ENCODE results near the gene DCST2. TPM values are rescaled to one million over a fixed set of nuclear protein-coding genes. Genes with fewer than 3 reads are reported as not detected.

DCST2 gene
- total RNA-seq, 1 donor from 2014 or later, result not detected

DNA sequence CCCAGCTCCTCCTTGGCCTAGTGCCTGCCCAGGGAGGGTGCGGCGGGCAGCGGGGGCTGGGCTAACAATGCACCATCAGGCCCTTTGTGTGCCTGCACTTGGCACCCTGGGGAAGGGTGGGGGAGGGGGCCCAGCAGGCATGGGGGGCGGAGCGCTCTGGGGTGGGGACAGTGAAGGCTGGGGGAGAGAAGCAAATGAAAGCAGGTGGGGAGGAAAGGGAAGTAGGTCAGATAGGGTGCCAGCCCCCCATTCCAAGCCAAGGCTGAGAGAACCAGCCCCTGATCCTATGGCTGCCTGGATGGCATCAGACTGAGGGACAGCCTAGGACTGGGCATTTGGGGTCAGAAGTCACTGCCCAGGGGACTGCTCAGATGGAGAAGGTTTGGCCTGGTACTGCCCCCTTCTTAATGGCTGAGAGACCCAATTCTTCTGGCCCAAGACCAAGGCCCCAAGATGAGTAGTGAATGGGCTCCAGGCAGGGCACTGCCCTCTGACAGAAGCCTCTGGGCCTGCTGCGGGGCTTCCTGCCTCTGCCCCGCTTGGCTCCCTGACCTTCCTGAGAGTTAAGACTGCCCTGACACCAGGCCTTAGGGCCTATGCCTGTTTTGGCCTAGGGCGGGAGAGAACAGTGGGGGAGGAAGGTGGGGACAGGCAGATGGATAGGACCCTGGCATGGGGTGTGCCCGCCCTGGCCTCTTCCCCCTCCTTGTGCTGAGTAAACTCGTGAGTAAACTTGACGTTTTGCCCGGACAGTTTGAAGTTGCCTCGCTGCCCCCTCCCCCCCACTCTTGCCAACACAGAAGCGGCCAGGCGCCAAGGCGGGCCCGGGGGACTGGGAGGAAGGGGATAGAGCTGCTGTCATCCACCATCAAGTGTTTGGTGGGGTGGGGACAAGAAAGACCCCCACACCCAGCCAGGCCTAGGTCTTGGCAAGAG lies 28.2 kb downstream of the DCST2 start:
- no peaks in the 10 kb centered on the region for H3K36me3 ChIP-seq (ENCODE audit: control insufficient read depth in 3 of 3, insufficient read depth in 3 of 3, low read length in 3 of 3)
- H3K4me1 ChIP-seq (ENCODE audit: control insufficient read depth in 3 of 3, insufficient read depth in 3 of 3, low read length in 3 of 3), result peaks cover 54 to 68% (median 59%) of the 10 kb centered on the region in 3 donors
- H3K27me3 ChIP-seq (ENCODE audit: control insufficient read depth in 3 of 3, insufficient read depth in 3 of 3, low read length in 3 of 3), result no peaks in the 10 kb centered on the region
- H3K27ac ChIP-seq (ENCODE audit: low read depth, low read length), result peak overlapping the region; percentile 97
- H3K9ac ChIP-seq (ENCODE audit: low read depth in 1 of 3, low read length in 3 of 3), result peak overlapping the region; percentile 61 to 75 (median 69)
- H3K9me3 ChIP-seq (ENCODE audit: control insufficient read depth in 3 of 3, low read length in 3 of 3), result no peaks in the 10 kb centered on the region
- H3K4me3 ChIP-seq (ENCODE audit: low read length in 3 of 3), result peak overlapping the region in 2 of 3 donors; percentile 14 to 96

DNA sequence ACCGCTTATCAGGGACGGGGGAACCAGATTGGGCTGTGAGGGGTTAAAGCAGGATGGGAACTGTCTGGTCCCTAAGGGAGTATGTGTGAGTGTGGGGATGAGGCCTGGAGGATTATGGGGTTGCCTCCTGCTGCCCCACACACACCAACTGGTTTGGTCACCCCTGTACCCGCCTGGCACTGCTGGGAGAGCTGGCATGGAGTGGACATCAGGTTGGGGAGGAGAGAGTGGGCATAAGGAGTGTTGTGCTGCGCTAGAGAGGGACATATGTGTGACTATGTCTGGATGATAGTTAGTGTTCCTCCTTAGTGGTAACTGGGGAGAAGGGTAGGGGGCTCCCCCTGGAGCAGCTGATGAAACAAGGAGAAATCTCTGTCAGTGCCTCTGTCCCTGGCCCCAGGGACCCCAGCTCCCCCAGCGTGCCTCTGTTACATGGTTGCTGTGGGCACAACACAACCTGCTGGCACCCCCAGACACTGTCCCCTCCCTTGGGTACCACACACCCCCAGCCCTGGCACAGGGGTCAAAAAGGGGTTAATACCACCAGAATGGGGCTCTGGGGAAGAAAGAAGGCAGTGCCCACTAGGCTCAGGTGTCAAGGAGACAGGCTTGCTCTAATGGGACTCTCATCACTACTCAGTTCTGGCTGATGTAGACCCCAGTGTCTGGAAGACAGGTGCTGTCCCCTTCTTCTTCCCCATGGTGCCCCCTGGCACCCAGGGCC lies 29.1 kb downstream of the DCST2 start:
- H3K27me3 ChIP-seq (ENCODE audit: control insufficient read depth in 3 of 3, insufficient read depth in 3 of 3, low read length in 3 of 3), result no peaks in the 10 kb centered on the region
- H3K4me3 ChIP-seq (ENCODE audit: low read length in 3 of 3), result peak overlapping the region; percentile 75 to 96 (median 95)
- peaks cover 58 to 66% (median 61%) of the 10 kb centered on the region in 3 donors for H3K4me1 ChIP-seq (ENCODE audit: control insufficient read depth in 3 of 3, insufficient read depth in 3 of 3, low read length in 3 of 3)
- no peaks in the 10 kb centered on the region for H3K9me3 ChIP-seq (ENCODE audit: control insufficient read depth in 3 of 3, low read length in 3 of 3)
- no peaks in the 10 kb centered on the region for H3K36me3 ChIP-seq (ENCODE audit: control insufficient read depth in 3 of 3, insufficient read depth in 3 of 3, low read length in 3 of 3)
- H3K9ac ChIP-seq (ENCODE audit: low read depth in 1 of 3, low read length in 3 of 3), result peak overlapping the region; percentile 69 to 96 (median 86)
- H3K27ac ChIP-seq (ENCODE audit: low read depth, low read length), result peak overlapping the region; percentile 97

GRCh38 chr1:155003766-155004351 lies 29.7 kb downstream of the DCST2 start:
- no peaks in the 10 kb centered on the region for H3K36me3 ChIP-seq (ENCODE audit: control insufficient read depth in 3 of 3, insufficient read depth in 3 of 3, low read length in 3 of 3)
- H3K27ac ChIP-seq (ENCODE audit: low read depth, low read length), result peak overlapping the region; percentile 97
- peak overlapping the region; percentile 95 to 97 (median 96) for H3K4me3 ChIP-seq (ENCODE audit: low read length in 3 of 3)
- H3K27me3 ChIP-seq (ENCODE audit: control insufficient read depth in 3 of 3, insufficient read depth in 3 of 3, low read length in 3 of 3), result no peaks in the 10 kb centered on the region
- no peaks in the 10 kb centered on the region for H3K9me3 ChIP-seq (ENCODE audit: control insufficient read depth in 3 of 3, low read length in 3 of 3)
- peaks cover 60 to 62% (median 61%) of the 10 kb centered on the region in 3 donors for H3K4me1 ChIP-seq (ENCODE audit: control insufficient read depth in 3 of 3, insufficient read depth in 3 of 3, low read length in 3 of 3)
- peak overlapping the region; percentile 92 to 97 (median 96) for H3K9ac ChIP-seq (ENCODE audit: low read depth in 1 of 3, low read length in 3 of 3)

- peak overlapping the region; percentile 97 for H3K27ac ChIP-seq (ENCODE audit: low read depth, low read length)
- H3K36me3 ChIP-seq (ENCODE audit: control insufficient read depth in 3 of 3, insufficient read depth in 3 of 3, low read length in 3 of 3), result no peaks in the 10 kb centered on the region
- no peaks in the 10 kb centered on the region for H3K9me3 ChIP-seq (ENCODE audit: control insufficient read depth in 3 of 3, low read length in 3 of 3)
- H3K27me3 ChIP-seq (ENCODE audit: control insufficient read depth in 3 of 3, insufficient read depth in 3 of 3, low read length in 3 of 3), result no peaks in the 10 kb centered on the region
- H3K4me3 ChIP-seq (ENCODE audit: low read length in 3 of 3), result peak overlapping the region; percentile 95 to 97 (median 96)
- H3K9ac ChIP-seq (ENCODE audit: low read depth in 1 of 3, low read length in 3 of 3), result peak overlapping the region; percentile 92 to 97 (median 96)
- peaks cover 54 to 57% (median 56%) of the 10 kb centered on the region in 3 donors for H3K4me1 ChIP-seq (ENCODE audit: control insufficient read depth in 3 of 3, insufficient read depth in 3 of 3, low read length in 3 of 3)
Observed at GRCh38 chr1:155003227-155003765, 30.3 kb downstream of the DCST2 start.

- Histone ChIP-seq H3K36me3 (ENCODE audit: control insufficient read depth in 3 of 3, insufficient read depth in 3 of 3, low read length in 3 of 3) (no peaks in the 10 kb centered on the region), H3K9me3 (ENCODE audit: control insufficient read depth in 3 of 3, low read length in 3 of 3) (no peaks in the 10 kb centered on the region), H3K9ac (ENCODE audit: low read depth in 1 of 3, low read length in 3 of 3) (peak within 1 kb of the TSS; percentile 92 to 97 (median 96)), H3K4me1 (ENCODE audit: control insufficient read depth in 3 of 3, insufficient read depth in 3 of 3, low read length in 3 of 3) (peaks cover 48 to 50% (median 50%) of the 10 kb centered on the region in 3 donors), H3K4me3 (ENCODE audit: low read length in 3 of 3) (peak within 1 kb of the TSS; percentile 95 to 97 (median 96)), H3K27ac (ENCODE audit: low read depth, low read length) (peak within 1 kb of the TSS; percentile 97), H3K27me3 (ENCODE audit: control insufficient read depth in 3 of 3, insufficient read depth in 3 of 3, low read length in 3 of 3) (no peaks in the 10 kb centered on the region)
Observed at GRCh38 chr1:155002464-155003226, 30.9 kb downstream of the DCST2 start, which contains the start of gene ZBTB7B. ZBTB7B (plus strand) TSS chr1:155002802; CDS start chr1:155014661, 11,859 bp downstream.

GRCh38 chr1:155001675-155002463 lies 31.7 kb downstream of the DCST2 start:
- H3K4me3 ChIP-seq (ENCODE audit: low read length in 3 of 3), result peak overlapping the region; percentile 83 to 95 (median 89)
- H3K4me1 ChIP-seq (ENCODE audit: control insufficient read depth in 3 of 3, insufficient read depth in 3 of 3, low read length in 3 of 3), result peaks cover 40 to 43% (median 42%) of the 10 kb centered on the region in 3 donors
- no peaks in the 10 kb centered on the region for H3K27me3 ChIP-seq (ENCODE audit: control insufficient read depth in 3 of 3, insufficient read depth in 3 of 3, low read length in 3 of 3)
- H3K27ac ChIP-seq (ENCODE audit: low read depth, low read length), result peak overlapping the region; percentile 97
- peak overlapping the region; percentile 88 to 94 (median 91) for H3K9ac ChIP-seq (ENCODE audit: low read depth in 1 of 3, low read length in 3 of 3)
- H3K36me3 ChIP-seq (ENCODE audit: control insufficient read depth in 3 of 3, insufficient read depth in 3 of 3, low read length in 3 of 3), result no peaks in the 10 kb centered on the region
- no peaks in the 10 kb centered on the region for H3K9me3 ChIP-seq (ENCODE audit: control insufficient read depth in 3 of 3, low read length in 3 of 3)

DNA sequence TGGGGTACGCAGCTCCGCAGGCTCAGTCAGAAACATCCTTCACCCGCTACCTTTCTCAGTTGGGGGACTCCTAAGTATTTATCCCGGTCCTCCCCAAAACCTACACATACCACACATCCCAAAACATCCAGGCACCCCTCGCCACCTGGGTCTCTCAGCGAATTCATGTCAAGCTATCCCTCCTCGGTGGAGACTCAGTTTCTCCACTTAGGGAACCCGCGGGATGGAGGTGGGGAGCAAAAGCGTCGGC lies 32.2 kb downstream of the DCST2 start:
- Histone ChIP-seq H3K9ac (ENCODE audit: low read depth in 1 of 3, low read length in 3 of 3) (peak overlapping the region; percentile 88 to 94 (median 91)), H3K4me1 (ENCODE audit: control insufficient read depth in 3 of 3, insufficient read depth in 3 of 3, low read length in 3 of 3) (peaks cover 35 to 37% (median 37%) of the 10 kb centered on the region in 3 donors), H3K27me3 (ENCODE audit: control insufficient read depth in 3 of 3, insufficient read depth in 3 of 3, low read length in 3 of 3) (no peaks in the 10 kb centered on the region), H3K4me3 (ENCODE audit: low read length in 3 of 3) (peak overlapping the region; percentile 83 to 87 (median 87)), H3K36me3 (ENCODE audit: control insufficient read depth in 3 of 3, insufficient read depth in 3 of 3, low read length in 3 of 3) (no peaks in the 10 kb centered on the region), H3K9me3 (ENCODE audit: control insufficient read depth in 3 of 3, low read length in 3 of 3) (no peaks in the 10 kb centered on the region), H3K27ac (ENCODE audit: low read depth, low read length) (peak overlapping the region; percentile 97)

DNA sequence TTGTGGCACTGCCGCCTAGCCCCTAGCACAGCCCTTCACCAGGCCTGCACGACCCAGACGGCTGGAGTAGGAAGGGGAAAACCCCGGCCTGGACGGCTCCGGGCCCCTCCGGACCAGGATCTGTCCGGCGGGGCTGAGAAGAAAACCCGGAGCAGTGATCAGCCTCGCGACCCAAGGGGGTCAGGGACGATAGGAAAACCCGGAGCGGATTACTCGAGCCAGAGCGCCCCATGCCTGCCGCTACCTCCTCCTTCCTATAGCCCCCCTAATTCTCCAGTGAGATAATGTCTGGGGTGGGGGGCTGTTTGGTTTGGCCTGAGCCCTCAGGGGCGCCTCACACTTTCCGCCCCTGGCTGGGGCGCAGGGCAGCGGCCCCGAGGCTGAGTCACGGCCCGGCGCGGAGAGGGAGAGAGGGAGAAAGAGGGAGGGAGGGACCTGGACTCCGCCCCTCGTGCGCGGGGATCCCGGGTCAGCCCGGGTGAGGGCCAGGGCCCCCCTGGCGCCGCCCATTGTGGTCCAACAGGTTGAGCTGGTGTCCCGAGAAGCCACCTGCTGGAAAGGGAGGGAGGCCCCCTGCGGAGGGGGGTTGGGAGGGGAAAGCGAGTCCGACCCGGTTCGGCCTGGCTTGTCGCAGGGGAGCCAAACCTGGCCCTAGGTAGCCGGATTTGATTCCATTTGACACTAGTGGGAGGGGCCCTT lies 32.7 kb downstream of the DCST2 start:
- H3K9me3 ChIP-seq (ENCODE audit: control insufficient read depth in 3 of 3, low read length in 3 of 3), result no peaks in the 10 kb centered on the region
- no peaks in the 10 kb centered on the region for H3K27me3 ChIP-seq (ENCODE audit: control insufficient read depth in 3 of 3, insufficient read depth in 3 of 3, low read length in 3 of 3)
- peaks cover 30 to 33% (median 32%) of the 10 kb centered on the region in 3 donors for H3K4me1 ChIP-seq (ENCODE audit: control insufficient read depth in 3 of 3, insufficient read depth in 3 of 3, low read length in 3 of 3)
- H3K36me3 ChIP-seq (ENCODE audit: control insufficient read depth in 3 of 3, insufficient read depth in 3 of 3, low read length in 3 of 3), result no peaks in the 10 kb centered on the region
- peak overlapping the region; percentile 88 to 94 (median 91) for H3K9ac ChIP-seq (ENCODE audit: low read depth in 1 of 3, low read length in 3 of 3)
- H3K4me3 ChIP-seq (ENCODE audit: low read length in 3 of 3), result peak overlapping the region; percentile 83 to 87 (median 87)
- peak overlapping the region; percentile 97 for H3K27ac ChIP-seq (ENCODE audit: low read depth, low read length)

All from skeletal muscle tissue (tissue), 4 donors.